Heart right ventricle (tissue), 16 donors: ENCODE measurements around the gene ANKRD6. TPM values are rescaled to one million over a fixed set of nuclear protein-coding genes. Genes with fewer than 3 reads are reported as not detected.

Experiments
- ATAC-seq, 8 donors: fragments of 200-7000 bp; cut with Tn5 transposase; one replicate each; pipeline ENCODE4 v1.9.1; 2020; ENCODE audit warnings: mild to moderate bottlenecking in 8 of 8, moderate library complexity in 8 of 8, moderate number of reproducible peaks in 1 of 8
- DNase-seq, 2 donors: peaks; one replicate each; pipeline ENCODE4 v3.0.0-alpha.2; 2020
- H3K27ac ChIP-seq, 10 donors: fragments of 200-600 bp; sonication (generic) in 2 of 10; one replicate each; pipeline versions ENCODE4 v1.5.0 to v1.8.0; 2020 to 2022; ENCODE audit warnings: mild to moderate bottlenecking in 3 of 10
- H3K27me3 ChIP-seq, 7 donors: fragments of 200-600 bp; one replicate each; pipeline ENCODE4 v1.8.0; 2021 to 2022; ENCODE audit warnings: mild to moderate bottlenecking in 2 of 7
- H3K36me3 ChIP-seq, 9 donors: fragments of 200-600 bp; sonication (generic) in 1 of 9; one replicate each; pipeline versions ENCODE4 v1.5.0 to v1.8.0; 2020 to 2022; ENCODE audit warnings: mild to moderate bottlenecking in 2 of 9
- H3K4me1 ChIP-seq, 9 donors: fragments of 200-600 bp; sonication (generic) in 1 of 9; one replicate each; pipeline versions ENCODE4 v1.5.0 to v1.8.0; 2020 to 2022; ENCODE audit warnings: mild to moderate bottlenecking in 4 of 9
- H3K4me3 ChIP-seq, 10 donors: fragments of 200-600 bp; sonication (generic) in 2 of 10; one replicate each; pipeline versions ENCODE4 v1.5.0 to v1.8.0; 2020 to 2022; ENCODE audit warnings: mild to moderate bottlenecking in 7 of 10, moderate library complexity in 2 of 10
- H3K9me3 ChIP-seq, 11 donors: fragments of 200-600 bp in 10 of 11; sonication (generic) in 2 of 11; one replicate each; pipeline versions ENCODE4 v1.5.0 to v1.8.0; 2013 to 2022; ENCODE audit warnings: mild to moderate bottlenecking in 2 of 11, control low read depth in 1 of 11, moderate library complexity in 1 of 11
- CTCF ChIP-seq, 9 donors: fragments of 200-600 bp; sonication (generic) in 2 of 9; IDR thresholded peaks; one replicate each; pipeline versions ENCODE4 v1.5.0 to v1.8.0; 2021 to 2022; ENCODE audit warnings: antibody characterized with exemption in 9 of 9, mild to moderate bottlenecking in 5 of 9, moderate library complexity in 1 of 9
- WGBS, 2 donors: extraction: QIAGEN DNeasy Blood & Tissue Kit; methylation state at CpG; one replicate each; pipeline ENCODE4 v1.1.7; 2013; ENCODE audit warnings: inconsistent platforms in 1 of 2; 5-methylcytosine and 5-hydroxymethylcytosine counted together
- intact Hi-C, 10 donors: fragments of 100-400 bp; cut with DNase I; formaldehyde crosslinking; loops; one replicate each; pipeline versions ENCODE4 v1.11.1 to v1.14.2; 2022
- polyA plus RNA-seq, 2 donors: library from polyadenylated mRNA; stranded (reverse); fragments of 200-250 nt; gene quantifications; one replicate each; pipeline ENCODE4 v1.2.3, GENCODE V29; 2013
- total RNA-seq, 10 donors: library from RNA; stranded (reverse); fragmentation: NEBNext Ultra II Directional in 3 of 10; extraction: Animal tissue kit (Norgen Biotek cat#: 25700) in 3 of 10; gene quantifications; one replicate each; pipeline versions ENCODE4 v1.2.1 to v1.2.4, GENCODE V29; 2021 to 2023
- donor health status: Arrhythmogenic right ventricular cardiomyopathy.
- donor health status: ischemic (EF 13 %, LVEDD 7.1; RV severe dilation, severe dysfunction).
- donor health status: healthy with polysubstance abuse.
- donor health status: DM: no; HTN: yes; CAD: no.
- donor health status: DM: no; HTN: no; CAD: no.
- donor health status: ischemic (EF 25% LVEDD 6.9; RV normal size, moderate dysfunction).
- donor health status: ischemic (EF 25% LVEDD 5.7; RV mildly dilated, moderate dysfunction).
- donor health status: healthy.
- donor health status: DM: yes; HTN: yes; CAD: no.
- donor health status: Ischemic cardiomyopathy.
- donor health status: ischemic (EF 35%, LVEDD 5.7; RV mildly dilated, moderate dysfunction).
- donor health status: nonischemic (EF 11% LVEDD 7.7; RV severe dilation, severe dysfunction).
- donor health status: DM: yes; HTN: yes; CAD: no.
- donor health status: PGD.
- donor health status: ischemic (EF 29% LVEDD 5.4; RV normal size, mild dysfunction).
- donor health status: nonischemic (EF 23%, LVEDD 6.1; RV moderate dilation, normal function).

Gene ANKRD6
- total and polyA plus RNA-seq, 12 donors, result 2.0 to 18.2 (median 9.6) TPM

DNA sequence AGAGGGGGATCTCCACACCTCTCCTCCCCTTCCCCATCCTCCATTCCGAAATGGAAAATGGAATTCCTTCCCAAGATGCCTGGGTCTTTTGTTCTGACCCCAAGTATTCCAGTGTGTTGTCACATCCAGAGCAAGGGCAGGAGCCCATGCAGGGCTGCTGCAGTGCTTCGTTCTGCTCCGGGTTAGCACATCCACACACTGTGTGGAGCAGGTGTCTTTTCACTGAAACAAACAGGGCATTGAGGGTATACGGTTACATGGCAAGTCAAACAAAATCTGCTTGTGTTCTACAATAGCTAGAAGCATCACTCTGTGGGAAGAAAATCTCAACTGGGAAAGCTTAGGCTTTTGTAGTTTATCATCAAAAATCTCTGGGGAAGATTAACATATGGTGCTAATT is 148.7 kb downstream of the ANKRD6 start:
- DNase-seq, result no peak
- Histone ChIP-seq H3K9me3 (no peaks in the 10 kb centered on the region), H3K36me3 (no peaks in the 10 kb centered on the region), H3K4me3 (no peak overlapping the region), H3K27me3 (no peaks in the 10 kb centered on the region), H3K4me1 (no peaks in the 10 kb centered on the region), H3K27ac (no peak overlapping the region)
- no peak for TF ChIP-seq CTCF (IDR thresholded peaks at IDR 0.05)
- ATAC-seq, result no peak
- intact Hi-C loops, result no loop called here
- WGBS, 2 donors, result 86 to 87% methylated on average over 4 of the region's 4 CpGs

DNA sequence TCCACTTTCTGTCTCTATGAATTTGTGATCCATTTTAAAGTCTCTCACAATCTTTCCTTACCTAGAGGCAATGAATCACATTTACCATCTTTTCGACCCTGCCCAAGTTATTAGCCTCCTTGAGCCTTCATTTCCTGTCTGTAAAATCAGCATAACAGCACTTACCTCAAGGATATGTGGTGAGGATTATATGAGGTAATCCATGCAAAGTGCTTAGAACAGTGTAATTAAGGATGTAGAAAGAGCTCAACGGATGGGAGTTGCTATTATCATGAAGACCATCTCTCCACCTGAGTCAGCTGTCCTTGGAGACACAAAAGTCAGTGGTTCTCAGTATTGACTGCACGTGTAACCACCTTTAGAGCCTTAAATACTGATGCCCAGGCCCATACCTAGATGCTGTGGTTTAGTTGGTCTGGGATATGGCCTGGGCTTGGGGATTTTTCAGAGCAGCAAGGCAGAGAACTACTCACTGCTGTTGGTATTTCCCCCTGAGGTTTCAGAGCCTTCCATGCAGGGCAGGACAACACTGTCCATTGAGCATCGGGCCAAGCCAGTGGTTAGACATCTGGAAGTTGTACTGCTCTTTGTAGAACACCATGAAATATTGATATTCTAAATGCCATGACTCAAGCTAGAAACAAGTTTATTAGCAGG is 149.8 kb downstream of the ANKRD6 start:
- Histone ChIP-seq H3K27me3 (no peaks in the 10 kb centered on the region), H3K4me1 (no peaks in the 10 kb centered on the region), H3K4me3 (no peak overlapping the region), H3K27ac (no peak overlapping the region), H3K36me3 (no peaks in the 10 kb centered on the region), H3K9me3 (no peaks in the 10 kb centered on the region)
- WGBS, 2 donors, result 86 to 90% methylated on average over 4 of the region's 4 CpGs
- intact Hi-C loops, result no loop called here
- DNase-seq (no peak), ATAC-seq (no peak)
- no peak for TF ChIP-seq CTCF (IDR thresholded peaks at IDR 0.05)

DNA sequence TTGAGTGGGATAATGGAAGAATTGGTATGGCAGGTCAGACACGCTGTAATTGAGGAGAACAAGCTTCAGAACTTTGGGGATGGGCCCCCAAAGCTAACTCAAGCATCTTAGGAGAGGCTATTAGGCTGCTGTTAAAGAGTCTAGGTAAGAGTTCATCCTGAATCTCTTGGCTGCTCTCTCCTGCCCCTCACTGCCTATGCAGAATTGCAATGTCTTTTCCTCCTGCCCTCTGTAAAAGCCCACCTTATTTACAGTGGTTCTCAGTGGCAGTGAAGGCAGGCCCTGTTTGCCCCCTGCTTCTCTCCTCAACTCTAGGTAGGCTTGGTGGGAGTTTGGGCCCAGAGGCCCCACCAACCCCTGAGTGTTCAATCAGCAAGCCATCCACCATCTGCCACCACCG is 150.6 kb downstream of the ANKRD6 start:
- no peak overlapping the region for H3K4me3 ChIP-seq
- no peaks in the 10 kb centered on the region for H3K4me1 ChIP-seq
- intact Hi-C loops, result no loop called here
- no peak overlapping the region for H3K27ac ChIP-seq
- no peak for ATAC-seq
- WGBS, 2 donors, result 93 to 98% methylated on average over 2 of the region's 2 CpGs
- no peak for DNase-seq
- no peaks in the 10 kb centered on the region for H3K27me3 ChIP-seq
- no peak for TF ChIP-seq CTCF (IDR thresholded peaks at IDR 0.05)
- H3K36me3 ChIP-seq, result no peaks in the 10 kb centered on the region
- H3K9me3 ChIP-seq, result no peaks in the 10 kb centered on the region

DNA sequence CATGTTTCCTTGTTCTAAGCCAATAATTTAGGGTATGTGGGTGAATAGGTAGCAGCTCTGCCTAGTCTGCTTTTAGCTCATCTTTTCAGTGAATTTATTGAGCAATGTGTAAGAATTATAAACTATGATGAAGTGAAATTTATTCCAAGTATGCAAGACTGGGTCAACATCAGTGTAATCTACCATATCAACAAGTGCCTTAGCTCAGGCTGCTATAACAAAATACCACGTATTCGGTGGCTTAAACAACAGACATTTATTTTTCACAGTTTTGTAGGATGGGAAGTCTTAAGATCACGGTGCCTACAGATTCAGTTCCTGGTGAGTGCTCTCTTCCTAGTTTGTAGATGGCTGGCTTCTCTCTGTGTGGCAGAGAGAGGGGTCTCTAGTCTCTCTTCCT is 151.6 kb downstream of the ANKRD6 start:
- H3K27ac ChIP-seq, result no peak overlapping the region
- DNase-seq, result no peak
- H3K9me3 ChIP-seq, result no peaks in the 10 kb centered on the region
- H3K4me1 ChIP-seq, result no peaks in the 10 kb centered on the region
- H3K27me3 ChIP-seq, result no peaks in the 10 kb centered on the region
- WGBS, 2 donors, result 85 to 88% methylated on average over 3 of the region's 3 CpGs
- no peak for ATAC-seq
- TF ChIP-seq CTCF (IDR thresholded peaks at IDR 0.05), result no peak
- intact Hi-C loops, result no loop called here
- no peak overlapping the region for H3K4me3 ChIP-seq
- H3K36me3 ChIP-seq, result no peaks in the 10 kb centered on the region
